Duodenal mucosa (tissue), 2 donors: ENCODE measurements around the gene STIMATE.

ENCODE experiments used
- H3K27ac ChIP-seq: one replicate; pipeline ENCODE4 v1.7.0; 2013; ENCODE audit warnings: low read depth, low read length
- H3K27me3 ChIP-seq, 2 donors: one replicate each; pipeline ENCODE4 v1.7.0; 2013; ENCODE audit warnings: low read length in 2 of 2, control low read depth in 1 of 2; ENCODE audit not compliant: insufficient read depth in 2 of 2, control insufficient read depth in 1 of 2
- H3K36me3 ChIP-seq, 2 donors: one replicate each; pipeline ENCODE4 v1.7.0; 2013; ENCODE audit warnings: low read length in 2 of 2, control low read depth in 1 of 2; ENCODE audit not compliant: insufficient read depth in 2 of 2, control insufficient read depth in 1 of 2
- H3K4me1 ChIP-seq, 2 donors: one replicate each; pipeline ENCODE4 v1.7.0; 2013; ENCODE audit warnings: low read length in 2 of 2, control low read depth in 1 of 2; ENCODE audit not compliant: insufficient read depth in 2 of 2, control insufficient read depth in 1 of 2
- H3K4me3 ChIP-seq, 2 donors: one replicate each; pipeline ENCODE4 v1.7.0; 2013; ENCODE audit warnings: low read length in 2 of 2, low read depth in 1 of 2
- H3K9ac ChIP-seq, 2 donors: one replicate each; pipeline ENCODE4 v1.7.0; 2013; ENCODE audit warnings: low read length in 2 of 2, low read depth in 1 of 2
- H3K9me3 ChIP-seq, 2 donors: one replicate each; pipeline ENCODE4 v1.7.0; 2013; ENCODE audit warnings: low read length in 2 of 2, control low read depth in 1 of 2; ENCODE audit not compliant: control insufficient read depth in 1 of 2

STIMATE gene

GRCh38 chr3:52920841-52921240 is 23.5 kb upstream of the STIMATE start:
- no peak overlapping the region for H3K4me3 ChIP-seq
- no peak overlapping the region for H3K27ac ChIP-seq
- no peaks in the 10 kb centered on the region for H3K9me3 ChIP-seq
- H3K9ac ChIP-seq = no peak overlapping the region
- H3K27me3 ChIP-seq = no peaks in the 10 kb centered on the region
- peaks cover 0 to 4% of the 10 kb centered on the region in 2 donors for H3K4me1 ChIP-seq
- H3K36me3 ChIP-seq = peaks cover 0 to 31% of the 10 kb centered on the region in 2 donors

- Histone ChIP-seq H3K9ac (no peak overlapping the region), H3K27me3 (no peaks in the 10 kb centered on the region), H3K27ac (no peak overlapping the region), H3K9me3 (no peaks in the 10 kb centered on the region), H3K4me1 (peaks cover 0 to 4% of the 10 kb centered on the region in 2 donors), H3K36me3 (peaks cover 12 to 46% of the 10 kb centered on the region in 2 donors), H3K4me3 (no peak overlapping the region)
Observed at GRCh38 chr3:52917044-52917443, 19.7 kb upstream of the STIMATE start.

GRCh38 chr3:52915294-52915693 is 17.9 kb upstream of the STIMATE start:
- H3K36me3 ChIP-seq = peaks cover 18 to 42% of the 10 kb centered on the region in 2 donors
- peaks cover 0 to 4% of the 10 kb centered on the region in 2 donors for H3K4me1 ChIP-seq
- no peak overlapping the region for H3K27ac ChIP-seq

GRCh38 chr3:52912885-52913731 is 15.8 kb upstream of the STIMATE start:
- Histone ChIP-seq H3K9ac (no peak overlapping the region), H3K36me3 (peaks cover 18 to 32% of the 10 kb centered on the region in 2 donors), H3K4me3 (no peak overlapping the region), H3K4me1 (peaks cover 0 to 4% of the 10 kb centered on the region in 2 donors), H3K27me3 (no peaks in the 10 kb centered on the region), H3K27ac (no peak overlapping the region), H3K9me3 (no peaks in the 10 kb centered on the region)

More at GRCh38 chr3:52915294-52915693, 17.9 kb upstream of the STIMATE start:
- H3K9ac ChIP-seq = no peak overlapping the region
- H3K27me3 ChIP-seq = no peaks in the 10 kb centered on the region
- H3K9me3 ChIP-seq = no peaks in the 10 kb centered on the region
- no peak overlapping the region for H3K4me3 ChIP-seq

- no peak overlapping the region for H3K9ac ChIP-seq
- no peaks in the 10 kb centered on the region for H3K9me3 ChIP-seq
- no peak overlapping the region for H3K4me3 ChIP-seq
- no peaks in the 10 kb centered on the region for H3K27me3 ChIP-seq
- H3K27ac ChIP-seq = no peak overlapping the region
- H3K36me3 ChIP-seq = peaks cover 18 to 37% of the 10 kb centered on the region in 2 donors
- H3K4me1 ChIP-seq = no peaks in the 10 kb centered on the region
Observed at GRCh38 chr3:52910823-52911222, 13.5 kb upstream of the STIMATE start.

- Histone ChIP-seq H3K36me3 (peaks cover 8 to 34% of the 10 kb centered on the region in 2 donors), H3K4me1 (no peaks in the 10 kb centered on the region), H3K4me3 (no peak overlapping the region)
Observed at GRCh38 chr3:52907497-52907896, 10.1 kb upstream of the STIMATE start.

GRCh38 chr3:52904552-52904951 is 7.2 kb upstream of the STIMATE start:
- no peak overlapping the region for H3K27ac ChIP-seq
- peaks cover 0 to 25% of the 10 kb centered on the region in 2 donors for H3K36me3 ChIP-seq
- H3K27me3 ChIP-seq = no peaks in the 10 kb centered on the region

More at GRCh38 chr3:52907497-52907896, 10.1 kb upstream of the STIMATE start:
- Histone ChIP-seq H3K27ac (no peak overlapping the region), H3K9me3 (no peaks in the 10 kb centered on the region), H3K27me3 (no peaks in the 10 kb centered on the region), H3K9ac (no peak overlapping the region)

GRCh38 chr3:52904000-52904399 is 6.7 kb upstream of the STIMATE start:
- H3K36me3 ChIP-seq = peaks cover 0 to 25% of the 10 kb centered on the region in 2 donors
- H3K27ac ChIP-seq = no peak overlapping the region
- no peaks in the 10 kb centered on the region for H3K4me1 ChIP-seq

More at GRCh38 chr3:52904552-52904951, 7.2 kb upstream of the STIMATE start:
- Histone ChIP-seq H3K4me1 (no peaks in the 10 kb centered on the region), H3K4me3 (no peak overlapping the region), H3K9me3 (no peaks in the 10 kb centered on the region), H3K9ac (no peak overlapping the region)

GRCh38 chr3:52896613-52897012 is 735 bp downstream of the STIMATE start:
- no peak overlapping the region for H3K27ac ChIP-seq
- no peaks in the 10 kb centered on the region for H3K9me3 ChIP-seq
- no peaks in the 10 kb centered on the region for H3K36me3 ChIP-seq
- peak overlapping the region; percentile 83 to 86 for H3K4me3 ChIP-seq
- peak overlapping the region; percentile 58 to 88 for H3K9ac ChIP-seq
- H3K4me1 ChIP-seq = peaks cover 24 to 41% of the 10 kb centered on the region in 2 donors
- H3K27me3 ChIP-seq = no peaks in the 10 kb centered on the region

More at GRCh38 chr3:52904000-52904399, 6.7 kb upstream of the STIMATE start:
- H3K9ac ChIP-seq = no peak overlapping the region
- no peaks in the 10 kb centered on the region for H3K9me3 ChIP-seq
- H3K4me3 ChIP-seq = no peak overlapping the region
- no peaks in the 10 kb centered on the region for H3K27me3 ChIP-seq

- peaks cover 24 to 44% of the 10 kb centered on the region in 2 donors for H3K4me1 ChIP-seq
- H3K9ac ChIP-seq = no peak overlapping the region
- no peak overlapping the region for H3K27ac ChIP-seq
- peak overlapping the region; percentile 83 to 86 for H3K4me3 ChIP-seq
- no peaks in the 10 kb centered on the region for H3K9me3 ChIP-seq
- H3K36me3 ChIP-seq = no peaks in the 10 kb centered on the region
- no peaks in the 10 kb centered on the region for H3K27me3 ChIP-seq
Observed at GRCh38 chr3:52896151-52896550, 1.2 kb downstream of the STIMATE start.
